CD4-positive, alpha-beta T cell treated with Interleukin-4 for 4 hours (primary cell): ENCODE data around the gene RNF223.
"Not testable (repeated sequence)": the region's sequence is repeated elsewhere in the genome, so short reads cannot be mapped to it uniquely, and the experiment has no call there.

ENCODE experiments used
- DNase-seq: peaks from one replicate; pipeline ENCODE4 v3.0.0-alpha.2; 2020

Gene RNF223

DNA sequence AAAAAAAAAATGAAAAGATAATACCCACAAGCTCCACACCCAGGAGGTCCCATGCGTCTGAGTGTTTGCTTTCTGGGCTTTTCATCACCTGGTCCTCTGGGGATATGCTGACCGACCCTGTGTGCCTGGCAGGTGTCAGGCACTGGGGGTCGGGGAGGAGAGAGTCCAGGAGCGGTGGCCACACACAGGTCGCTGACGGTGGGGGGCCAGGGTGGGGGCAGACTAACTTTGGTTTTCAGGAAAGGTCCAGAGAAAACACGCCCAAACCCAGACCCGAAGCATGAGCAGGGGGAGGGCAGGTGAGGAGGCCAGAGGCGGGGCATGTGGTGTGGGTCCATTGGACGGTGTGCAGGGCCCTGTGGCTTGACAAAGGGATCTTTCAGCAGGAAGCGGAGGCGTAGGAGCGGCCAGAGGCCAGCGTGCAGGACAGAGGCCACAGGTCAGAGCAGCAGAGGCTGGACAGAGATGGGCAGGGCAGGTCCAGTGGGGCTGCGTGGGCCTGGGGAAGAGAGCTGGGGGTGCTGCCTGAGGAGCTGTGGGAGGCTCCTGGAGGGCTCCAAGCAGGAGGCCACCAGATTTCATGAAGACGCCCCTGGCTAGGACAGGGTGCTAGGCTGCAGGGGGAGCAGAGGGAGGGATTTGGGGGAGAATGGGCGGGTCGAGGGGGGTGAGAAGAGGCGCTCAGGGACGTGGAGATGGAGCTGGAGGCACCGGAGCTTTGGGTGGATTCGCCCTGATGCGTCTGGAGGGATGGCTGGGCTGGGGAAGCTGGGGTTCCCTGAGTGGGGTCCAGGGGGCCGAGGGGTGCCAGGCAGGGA lies 15.8 kb downstream of the RNF223 start:
- no peak for DNase-seq

- DNase-seq: not testable (repeated sequence)
Measured at GRCh38 chr1:1057769-1058087, 16.4 kb downstream of the RNF223 start.

DNA sequence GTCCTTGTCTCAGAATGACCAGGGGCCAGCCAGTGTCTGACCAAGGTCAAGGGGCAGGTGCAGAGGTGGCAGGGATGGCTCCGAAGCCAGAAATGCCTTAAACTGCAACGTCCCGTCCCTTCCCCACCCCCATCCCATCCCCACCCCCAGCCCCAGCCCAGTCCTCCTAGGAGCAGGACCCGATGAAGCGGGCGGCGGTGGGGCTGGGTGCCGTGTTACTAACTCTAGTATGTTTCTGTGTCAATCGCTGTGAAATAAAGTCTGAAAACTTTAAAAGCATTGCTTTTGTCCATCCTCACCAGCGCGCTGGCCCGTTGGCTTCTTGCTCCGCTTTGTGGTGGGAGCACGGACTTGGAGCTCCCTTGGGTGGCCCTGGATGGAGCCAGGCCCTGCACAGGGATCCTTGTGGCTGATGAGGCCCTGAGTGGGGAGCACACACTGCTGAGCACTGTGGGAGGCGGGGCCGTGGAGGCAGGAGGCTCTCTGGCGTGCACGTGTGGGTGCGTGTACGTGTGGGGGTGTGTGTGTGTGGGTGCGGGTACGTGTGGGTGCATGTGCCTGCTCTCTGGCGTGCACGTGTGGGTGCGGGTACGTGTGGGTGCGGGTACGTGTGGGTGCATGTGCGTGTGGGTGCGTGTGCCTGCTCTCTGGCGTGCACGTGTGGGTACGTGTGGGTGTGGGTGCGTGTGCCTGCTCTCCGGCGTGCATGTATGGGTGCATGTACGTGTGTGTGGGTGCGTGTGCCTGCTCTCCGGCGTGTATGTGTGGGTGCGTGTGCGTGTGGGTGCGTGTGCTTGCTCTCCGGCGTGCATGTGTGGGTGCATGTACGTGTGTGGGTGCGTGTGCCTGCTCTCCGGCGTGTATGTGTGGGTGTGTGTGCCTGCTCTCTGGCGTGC lies 18.0 kb downstream of the RNF223 start:
- DNase-seq: no peak

DNA sequence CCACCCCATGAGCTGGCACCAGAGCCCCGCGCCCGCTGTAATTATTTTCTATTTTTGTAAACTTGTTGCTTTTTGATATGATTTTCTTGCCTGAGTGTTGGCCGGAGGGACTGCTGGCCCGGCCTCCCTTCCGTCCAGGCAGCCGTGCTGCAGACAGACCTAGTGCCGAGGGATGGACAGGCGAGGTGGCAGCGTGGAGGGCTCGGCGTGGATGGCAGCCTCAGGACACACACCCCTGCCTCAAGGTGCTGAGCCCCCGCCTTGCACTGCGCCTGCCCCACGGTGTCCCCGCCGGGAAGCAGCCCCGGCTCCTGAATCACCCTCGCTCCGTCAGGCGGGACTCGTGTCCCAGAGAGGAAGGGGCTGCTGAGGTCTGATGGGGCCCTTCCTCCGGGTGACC lies 19.1 kb downstream of the RNF223 start:
- DNase-seq: no peak

DNA sequence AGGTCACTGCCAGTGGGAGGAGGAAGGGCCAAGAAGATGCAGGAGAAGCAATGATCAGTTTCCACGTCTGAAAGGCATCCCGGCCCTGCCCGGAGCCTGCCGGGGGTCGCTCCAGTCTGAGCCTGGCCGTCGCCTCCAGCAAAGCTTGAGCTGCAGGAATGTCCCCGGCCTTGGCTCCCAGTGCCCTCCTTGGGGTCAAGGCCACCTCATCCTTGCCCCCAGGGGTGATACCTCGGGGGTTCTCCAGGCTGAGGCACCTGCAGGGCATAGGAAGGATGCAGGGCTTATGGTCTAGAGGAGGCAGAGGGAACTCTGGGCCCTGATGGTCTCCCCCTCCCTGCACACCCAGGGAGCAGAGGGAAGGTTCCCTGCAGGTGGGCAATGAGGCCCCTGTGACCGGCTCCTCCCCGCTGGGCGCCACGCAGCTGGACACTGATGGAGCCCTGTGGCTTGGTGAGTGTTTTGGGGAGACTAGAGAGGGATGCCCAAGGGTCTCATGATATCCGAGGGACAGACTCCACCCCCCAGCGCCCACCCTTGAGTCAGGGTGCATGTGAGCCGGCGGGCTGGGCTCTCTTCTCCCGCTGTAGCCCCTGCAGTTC lies 19.9 kb downstream of the RNF223 start:
- DNase-seq: no peak

DNA sequence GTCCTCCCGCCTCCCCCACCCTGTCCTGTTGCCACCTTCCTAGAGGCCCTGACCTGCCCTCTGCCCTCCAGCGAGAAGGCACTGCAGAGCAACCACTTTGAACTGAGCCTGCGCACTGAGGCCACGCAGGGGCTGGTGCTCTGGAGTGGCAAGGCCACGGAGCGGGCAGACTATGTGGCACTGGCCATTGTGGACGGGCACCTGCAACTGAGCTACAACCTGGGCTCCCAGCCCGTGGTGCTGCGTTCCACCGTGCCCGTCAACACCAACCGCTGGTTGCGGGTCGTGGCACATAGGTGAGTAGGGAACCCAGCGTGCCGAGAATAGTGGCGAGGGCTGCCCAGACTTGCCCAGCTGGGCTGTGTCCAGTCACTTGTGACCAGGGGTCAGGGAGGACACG lies 20.4 kb downstream of the RNF223 start:
- DNase-seq: no peak

DNA sequence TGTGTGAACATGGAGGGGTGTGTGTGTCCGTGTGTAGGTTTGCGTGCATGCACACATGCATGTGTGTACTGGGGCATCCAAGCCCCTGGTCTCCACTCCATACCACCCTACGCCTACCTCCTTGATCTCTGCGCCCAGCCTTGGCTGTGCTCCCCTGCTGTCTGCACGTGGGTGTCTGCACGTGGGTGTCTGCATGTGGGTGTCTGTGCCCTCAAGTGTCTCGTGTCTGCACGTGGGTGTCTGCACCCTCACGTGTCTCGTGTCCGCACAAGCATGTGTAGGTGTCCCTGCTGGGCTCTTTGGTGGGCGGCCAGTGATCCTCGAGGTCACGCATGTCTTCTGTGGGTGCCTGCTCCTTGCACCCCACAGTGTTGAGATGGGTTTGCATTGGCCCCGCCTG lies 21.1 kb downstream of the RNF223 start:
- DNase-seq: no peak

DNA sequence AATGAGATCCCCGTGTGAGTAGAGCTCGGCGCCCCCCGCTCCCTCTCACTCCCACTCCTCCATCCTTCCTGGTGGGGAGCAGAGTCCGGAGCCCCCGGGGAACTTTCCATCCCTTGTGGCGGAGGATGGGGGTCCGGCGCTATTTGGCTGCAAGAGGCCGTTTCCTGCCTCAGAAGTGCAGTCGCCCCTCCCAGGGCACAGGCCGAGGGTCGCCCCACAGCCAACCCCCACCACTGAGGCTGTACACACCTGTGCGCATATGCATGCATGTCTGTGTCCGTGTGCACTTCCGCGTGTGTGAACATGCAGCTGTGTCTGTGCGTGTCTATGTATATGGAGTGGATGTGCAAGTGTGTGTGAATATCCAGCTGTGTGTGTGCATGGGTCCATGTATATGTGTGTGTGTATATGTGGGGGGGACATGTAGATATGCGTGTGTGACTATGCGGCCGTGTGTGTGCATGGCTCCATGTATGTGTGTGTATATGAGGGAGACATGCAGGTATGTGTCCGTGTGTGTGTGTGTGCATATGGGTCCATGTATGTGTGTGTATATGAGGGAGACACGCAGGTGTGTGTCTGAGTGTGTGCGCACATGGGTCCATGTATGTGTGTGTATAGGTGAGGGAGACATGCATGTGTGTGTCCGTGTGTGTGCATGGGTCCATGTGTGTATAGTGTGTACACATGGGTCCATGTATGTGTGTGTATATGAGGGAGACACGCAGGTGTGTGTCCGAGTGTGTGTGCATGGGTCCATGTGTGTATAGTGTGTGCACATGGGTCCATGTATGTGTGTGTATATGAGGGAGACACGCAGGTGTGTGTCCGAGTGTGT lies 21.9 kb downstream of the RNF223 start:
- DNase-seq: no peak

- DNase-seq: no peak
Measured at GRCh38 chr1:1051127-1051810, 22.8 kb downstream of the RNF223 start.

DNA sequence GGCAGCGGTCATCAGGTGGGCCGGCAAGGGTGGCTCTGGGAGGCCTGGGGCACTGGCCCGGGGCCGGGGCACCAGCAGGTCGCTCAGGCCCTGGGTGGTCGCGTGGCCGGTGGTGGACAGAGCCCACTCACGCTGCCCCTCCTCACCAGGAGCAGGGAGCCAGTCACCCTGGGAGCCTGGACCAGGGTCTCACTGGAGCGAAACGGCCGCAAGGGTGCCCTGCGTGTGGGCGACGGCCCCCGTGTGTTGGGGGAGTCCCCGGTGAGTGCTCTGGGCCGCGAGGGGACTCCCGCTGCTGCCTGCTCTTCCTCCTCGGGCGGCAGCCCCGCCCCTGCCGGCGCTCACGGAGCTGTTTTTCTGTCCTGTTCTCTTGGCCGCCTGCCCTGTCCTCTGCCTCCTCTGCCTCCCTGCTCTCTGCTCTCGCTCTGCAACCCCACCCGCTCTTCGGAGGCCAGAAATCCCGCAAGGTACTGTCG lies 23.5 kb downstream of the RNF223 start:
- DNase-seq: no peak

DNA sequence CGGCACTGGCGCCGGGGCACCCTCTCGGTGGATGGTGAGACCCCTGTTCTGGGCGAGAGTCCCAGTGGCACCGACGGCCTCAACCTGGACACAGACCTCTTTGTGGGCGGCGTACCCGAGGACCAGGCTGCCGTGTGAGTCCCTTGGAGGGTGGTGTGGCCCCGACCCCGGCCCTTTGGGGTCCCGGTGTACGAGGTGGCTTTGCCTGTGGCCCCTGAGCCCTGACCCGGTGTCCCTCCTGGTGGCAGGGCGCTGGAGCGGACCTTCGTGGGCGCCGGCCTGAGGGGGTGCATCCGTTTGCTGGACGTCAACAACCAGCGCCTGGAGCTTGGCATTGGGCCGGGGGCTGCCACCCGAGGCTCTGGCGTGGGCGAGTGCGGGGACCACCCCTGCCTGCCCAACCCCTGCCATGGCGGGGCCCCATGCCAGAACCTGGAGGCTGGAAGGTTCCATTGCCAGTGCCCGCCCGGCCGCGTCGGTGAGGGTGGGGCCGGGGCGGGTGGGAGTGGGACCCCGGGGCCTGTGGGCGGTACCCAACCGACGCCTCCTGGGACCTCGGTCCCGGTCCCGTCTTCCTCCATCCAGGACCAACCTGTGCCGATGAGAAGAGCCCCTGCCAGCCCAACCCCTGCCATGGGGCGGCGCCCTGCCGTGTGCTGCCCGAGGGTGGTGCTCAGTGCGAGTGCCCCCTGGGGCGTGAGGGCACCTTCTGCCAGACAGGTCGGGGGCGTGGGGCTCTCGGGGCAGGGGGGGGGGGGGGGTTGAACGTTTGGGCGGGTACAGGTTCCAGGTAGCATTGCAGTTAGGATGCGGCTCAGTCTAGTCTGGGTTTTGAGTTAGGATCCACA lies 24.6 kb downstream of the RNF223 start:
- no peak for DNase-seq

GRCh38 chr1:1048765-1049164 lies 25.3 kb downstream of the RNF223 start:
- DNase-seq: no peak

- DNase-seq: no peak
Measured at GRCh38 chr1:1047963-1048362, 26.1 kb downstream of the RNF223 start.

GRCh38 chr1:1047407-1047806 lies 26.7 kb downstream of the RNF223 start:
- DNase-seq: no peak

- DNase-seq: no peak
Measured at GRCh38 chr1:1046767-1047166, 27.3 kb downstream of the RNF223 start.

- DNase-seq: no peak
Measured at GRCh38 chr1:1046243-1046642, 27.9 kb downstream of the RNF223 start.

DNA sequence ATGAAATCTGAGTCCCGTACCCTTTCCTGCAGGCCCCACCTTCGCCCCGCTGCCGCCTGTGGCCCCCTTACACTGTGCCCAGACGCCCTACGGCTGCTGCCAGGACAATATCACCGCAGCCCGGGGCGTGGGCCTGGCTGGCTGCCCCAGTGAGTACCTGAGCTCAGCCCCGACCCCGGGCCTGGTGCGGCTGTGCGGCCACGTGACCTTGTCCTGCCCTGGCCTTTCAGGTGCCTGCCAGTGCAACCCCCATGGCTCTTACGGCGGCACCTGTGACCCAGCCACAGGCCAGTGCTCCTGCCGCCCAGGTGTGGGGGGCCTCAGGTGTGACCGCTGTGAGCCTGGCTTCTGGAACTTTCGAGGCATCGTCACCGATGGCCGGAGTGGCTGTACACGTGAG lies 29.0 kb downstream of the RNF223 start:
- DNase-seq: no peak

DNA sequence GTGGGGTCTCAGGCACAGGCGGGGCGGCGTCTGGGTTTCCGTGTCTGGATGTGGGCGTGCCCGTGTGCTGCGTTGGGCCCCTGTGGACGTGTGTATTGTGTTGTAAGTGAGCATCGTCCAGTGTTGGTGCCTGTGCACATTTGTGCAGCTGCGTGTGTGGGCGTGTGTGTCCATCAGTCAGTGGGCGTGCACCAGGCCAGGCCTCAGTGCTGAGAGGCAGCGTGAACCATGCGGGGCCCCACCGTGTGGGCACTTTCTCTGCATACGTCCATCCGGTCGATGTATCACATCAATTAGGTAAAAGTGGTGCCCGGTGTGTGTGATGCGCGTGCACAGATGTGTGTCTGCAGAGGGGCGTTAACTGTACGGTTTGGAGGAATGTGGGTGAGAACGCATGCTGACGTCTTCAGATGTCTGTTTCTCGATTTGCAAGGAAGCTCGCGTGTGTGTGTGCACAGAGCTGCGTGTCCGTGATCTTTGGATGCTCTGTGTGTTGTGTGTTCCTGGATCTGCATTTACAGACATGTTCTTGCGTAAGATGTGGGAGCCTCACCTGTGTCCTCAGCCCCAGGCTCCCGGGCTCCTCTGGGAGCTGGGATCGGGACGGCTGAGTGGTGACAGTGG lies 29.5 kb downstream of the RNF223 start:
- no peak for DNase-seq

DNA sequence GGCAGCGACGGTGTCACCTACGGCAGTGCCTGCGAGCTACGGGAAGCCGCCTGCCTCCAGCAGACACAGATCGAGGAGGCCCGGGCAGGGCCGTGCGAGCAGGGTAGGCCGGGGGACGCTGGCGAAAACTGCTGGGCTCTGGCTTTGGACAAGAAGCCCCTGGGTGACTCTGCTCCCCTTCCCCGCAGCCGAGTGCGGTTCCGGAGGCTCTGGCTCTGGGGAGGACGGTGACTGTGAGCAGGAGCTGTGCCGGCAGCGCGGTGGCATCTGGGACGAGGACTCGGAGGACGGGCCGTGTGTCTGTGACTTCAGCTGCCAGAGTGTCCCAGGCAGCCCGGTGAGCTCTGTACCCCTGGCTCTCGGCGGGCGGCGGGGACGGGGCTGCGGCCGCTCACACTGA lies 30.2 kb downstream of the RNF223 start:
- no peak for DNase-seq

- DNase-seq: no peak
Measured at GRCh38 chr1:1043411-1043810, 30.7 kb downstream of the RNF223 start.

- no peak for DNase-seq
Measured at GRCh38 chr1:1042835-1043234, 31.3 kb downstream of the RNF223 start.
